H1 (cell line): ENCODE measurements around the gene DNM2. TPM values are rescaled to one million over a fixed set of nuclear protein-coding genes. Genes with fewer than 3 reads are reported as not detected.
A peak's percentile ranks its signal among the peaks of the same experiment; 100 is the strongest.

ENCODE experiments used
- CTCF ChIA-PET: fragments of 300-600 bp; sonication (Branson Sonifier 250); formaldehyde crosslinking; loops from one replicate; lab custom pipeline; 2021; ENCODE audit not compliant: partially characterized antibody; lab: Charles Lee
- POLR2A ChIA-PET: fragments of 300-600 bp; sonication (Branson Sonifier 250); formaldehyde crosslinking; loops from one replicate; lab custom pipeline; 2021; ENCODE audit warnings: inconsistent platforms; ENCODE audit not compliant: partially characterized antibody; lab: Charles Lee
- DNase-seq, 2 experiments: peaks; one replicate each; pipeline versions ENCODE4 v3.0.0 to v3.0.0-alpha.2; 2010 to 2022; ENCODE audit warnings: low spot score in 2 of 2, low read depth in 1 of 2, mixed read lengths in 1 of 2
- FAIRE-seq: peaks from 2 replicates; lab custom pipeline; 2011; peaks lifted over from hg19 to GRCh38; lab: Jason Lieb, UNC
- H2AFZ ChIP-seq: 2 replicates; pipeline ENCODE4 v1.8.1; 2012; ENCODE audit warnings: low read length, inconsistent platforms
- H2AK5ac ChIP-seq: 2 replicates; pipeline ENCODE4 v1.6.1; 2013; ENCODE audit warnings: low read depth, low read length
- H2BK120ac ChIP-seq: replicated peaks from 2 replicates; pipeline ENCODE3; 2013; ENCODE audit warnings: low read depth, low read length, inconsistent platforms
- H2BK12ac ChIP-seq: 2 replicates; pipeline ENCODE4 v1.6.1; 2013; ENCODE audit warnings: low read depth, low read length
- H2BK15ac ChIP-seq: 2 replicates; pipeline ENCODE4 v1.6.1; 2013; ENCODE audit warnings: low read length
- H2BK20ac ChIP-seq: 2 replicates; pipeline ENCODE4 v1.6.1; 2013; ENCODE audit warnings: low read length
- H2BK5ac ChIP-seq: 2 replicates; pipeline ENCODE4 v1.6.1; 2013; ENCODE audit warnings: low read depth, low read length
- H3K14ac ChIP-seq: 2 replicates; pipeline ENCODE4 v1.6.1; 2013; ENCODE audit warnings: inconsistent platforms; ENCODE audit not compliant: insufficient read length
- H3K18ac ChIP-seq: 2 replicates; pipeline ENCODE4 v1.6.1; 2013; ENCODE audit warnings: low read length; ENCODE audit errors: extremely low read depth
- H3K23ac ChIP-seq: 2 replicates; pipeline ENCODE4 v1.6.1; 2013; ENCODE audit warnings: inconsistent platforms; ENCODE audit not compliant: insufficient read length
- H3K23me2 ChIP-seq: 2 replicates; pipeline ENCODE4 v1.6.1; 2013; ENCODE audit warnings: low read depth, low read length
- H3K27ac ChIP-seq: 2 replicates; pipeline ENCODE4 v1.6.1; 2011; ENCODE audit warnings: low read depth, low read length, inconsistent platforms
- H3K27me3 ChIP-seq, 4 experiments: replicated peaks in 1 of 4; 1 replicate in 1 of 4; 2 replicates in 3 of 4; pipeline versions ENCODE4 v1.6.1 to v1.8.1; 2011 to 2013; ENCODE audit warnings: low read length in 3 of 4, mild to moderate bottlenecking in 3 of 4, inconsistent platforms in 2 of 4, mixed read lengths in 2 of 4, moderate library complexity in 1 of 4; ENCODE audit not compliant: control insufficient read depth in 3 of 4, insufficient read depth in 3 of 4; ENCODE audit errors: extremely low read depth in 1 of 4
- H3K36me3 ChIP-seq, 4 experiments: 2 replicates each; pipeline versions ENCODE4 v1.6.1 to v1.8.1; 2011 to 2013; ENCODE audit warnings: mild to moderate bottlenecking in 4 of 4, low read length in 3 of 4, moderate library complexity in 2 of 4, control low read depth in 1 of 4, inconsistent platforms in 1 of 4; ENCODE audit not compliant: insufficient read depth in 4 of 4, control insufficient read depth in 2 of 4
- H3K4ac ChIP-seq: replicated peaks from 2 replicates; pipeline ENCODE3; 2013; ENCODE audit warnings: low read length, low read depth, mixed read lengths, inconsistent platforms; ENCODE audit not compliant: insufficient read length
- H3K4me1 ChIP-seq, 4 experiments: replicated peaks in 1 of 4; 1 replicate in 1 of 4; 2 replicates in 3 of 4; pipeline versions ENCODE4 v1.6.1 to v1.8.1; 2011 to 2013; ENCODE audit warnings: low read length in 3 of 4, inconsistent platforms in 2 of 4, mixed read lengths in 1 of 4; ENCODE audit not compliant: insufficient read depth in 4 of 4, control insufficient read depth in 3 of 4
- H3K4me2 ChIP-seq, 2 experiments: 2 replicates each; pipeline versions ENCODE4 v1.6.1 to v1.8.1; 2011 to 2013; ENCODE audit warnings: low read depth in 2 of 2, low read length in 2 of 2, control low read depth in 1 of 2, inconsistent platforms in 1 of 2, mild to moderate bottlenecking in 1 of 2; ENCODE audit not compliant: insufficient read depth in 1 of 2
- H3K4me3 ChIP-seq, 4 experiments: fragments of 200-600, 300-600 bp in 1 of 4; sonication (generic), shearing (Covaris generic), sonication (Bioruptor Twin) in 1 of 4; 2 replicates each; pipeline versions ENCODE4 v1.5.1 to v1.8.1; 2011 to 2016; ENCODE audit warnings: low read length in 4 of 4, low read depth in 3 of 4, control low read depth in 2 of 4, inconsistent platforms in 2 of 4, mild to moderate bottlenecking in 2 of 4, mixed read lengths in 1 of 4, moderate library complexity in 1 of 4; ENCODE audit not compliant: insufficient read depth in 2 of 4; ENCODE audit errors: extremely low read depth in 1 of 4
- H3K56ac ChIP-seq: replicated peaks from 2 replicates; pipeline ENCODE3; 2013; ENCODE audit warnings: low read depth, mild to moderate bottlenecking, mixed read lengths, low read length, inconsistent platforms; ENCODE audit not compliant: insufficient read length
- H3K79me1 ChIP-seq: 2 replicates; pipeline ENCODE4 v1.6.1; 2013; ENCODE audit warnings: low read depth, low read length, control low read depth
- H3K79me2 ChIP-seq, 2 experiments: 2 replicates each; pipeline versions ENCODE4 v1.6.1 to v1.8.1; 2012 to 2013; ENCODE audit warnings: low read length in 2 of 2, mild to moderate bottlenecking in 2 of 2, inconsistent platforms in 1 of 2; ENCODE audit not compliant: insufficient read depth in 2 of 2, control insufficient read depth in 1 of 2
- H3K9ac ChIP-seq, 4 experiments: replicated peaks in 1 of 4; 1 replicate in 1 of 4; 2 replicates in 3 of 4; pipeline versions ENCODE4 v1.6.1 to v1.8.1; 2011 to 2013; ENCODE audit warnings: low read depth in 3 of 4, low read length in 3 of 4, control low read depth in 2 of 4, mild to moderate bottlenecking in 2 of 4, moderate library complexity in 2 of 4, inconsistent platforms in 1 of 4; ENCODE audit errors: extremely low read depth in 1 of 4
- H3K9me3 ChIP-seq, 2 experiments: 2 replicates each; pipeline versions ENCODE4 v1.6.1 to v1.8.1; 2012 to 2013; ENCODE audit warnings: mild to moderate bottlenecking in 2 of 2, moderate library complexity in 2 of 2, control low read depth in 1 of 2, inconsistent platforms in 1 of 2, low read depth in 1 of 2, low read length in 1 of 2, mixed read lengths in 1 of 2; ENCODE audit not compliant: insufficient read depth in 2 of 2
- H4K20me1 ChIP-seq, 2 experiments: replicated peaks in 1 of 2; 2 replicates each; pipeline versions ENCODE3 to v1.8.1; 2011 to 2013; ENCODE audit warnings: inconsistent platforms in 2 of 2, low read length in 2 of 2, mild to moderate bottlenecking in 1 of 2; ENCODE audit not compliant: insufficient read depth in 2 of 2, control insufficient read depth in 1 of 2
- H4K5ac ChIP-seq: 2 replicates; pipeline ENCODE4 v1.6.1; 2013; ENCODE audit warnings: low read length, low read depth, mixed read lengths, inconsistent platforms; ENCODE audit not compliant: insufficient read length
- H4K8ac ChIP-seq: 2 replicates; pipeline ENCODE4 v1.8.0; 2013; ENCODE audit warnings: mild to moderate bottlenecking, moderate library complexity, low read length, inconsistent platforms; ENCODE audit not compliant: insufficient read depth; ENCODE audit errors: extremely low read depth
- H4K91ac ChIP-seq: replicated peaks from 2 replicates; pipeline ENCODE3; 2013; ENCODE audit warnings: low read length, mixed read lengths, inconsistent platforms; ENCODE audit not compliant: insufficient read length
- ATF2 ChIP-seq: IDR thresholded peaks from 2 replicates; pipeline ENCODE4 v1.6.1; 2012; ENCODE audit warnings: low read length, inconsistent platforms
- RNF2 ChIP-seq: fragments of 200-900, 300-1000 bp; sonication (generic); IDR thresholded peaks from 2 replicates; pipeline ENCODE4 v1.7.1; 2016; ENCODE audit warnings: borderline replicate concordance, low read depth, mild to moderate bottlenecking, antibody characterized with exemption, low read length; ENCODE audit not compliant: poor library complexity, severe bottlenecking; ENCODE audit errors: missing control alignments
- SIRT6 ChIP-seq: IDR thresholded peaks from one replicate; pipeline ENCODE4 v1.7.1; 2012; ENCODE audit warnings: low read length, inconsistent platforms
- TBP ChIP-seq: IDR thresholded peaks from 2 replicates; pipeline ENCODE4 v1.6.1; 2011; ENCODE audit warnings: low read depth, low read length, improper control_type of control experiment
- USF2 ChIP-seq: IDR thresholded peaks from 2 replicates; pipeline ENCODE4 v1.6.1; 2011; ENCODE audit warnings: low read length, improper control_type of control experiment
- WGBS, 2 experiments: shearing (Covaris generic) in 1 of 2; methylation state at CpG; one replicate each; pipeline versions ENCODE4 v1.1.6 to v1.1.7; 2013 to 2015; ENCODE audit warnings: low lambda C conversion rate in 2 of 2, mixed read lengths in 2 of 2, inconsistent platforms in 1 of 2, low coverage in 1 of 2, missing lambda C conversion rate in 1 of 2; ENCODE audit not compliant: insufficient replicate concordance in 2 of 2, insufficient coverage in 1 of 2, insufficient read length in 1 of 2; ENCODE audit errors: extremely low coverage in 1 of 2, missing lambda C conversion rate in 1 of 2; 5-methylcytosine and 5-hydroxymethylcytosine counted together
- polyA plus RNA-seq, 7 experiments: library from polyadenylated mRNA; depleted of rRNA in 3 of 7; stranded (reverse) in 5 of 7; unstranded in 2 of 7; fragments of >200 nt in 5 of 7; fragments of 200-250 nt in 2 of 7; gene quantifications; 1 replicate in 5 of 7; 2 replicates in 1 of 7; 4 replicates in 1 of 7; pipeline versions ENCODE4 v1.2.1 to v1.2.3, GENCODE V29; 2011 to 2013; ENCODE audit warnings: missing spikeins in 2 of 7, mixed read lengths in 2 of 7
- total RNA-seq: library from RNA; stranded (reverse); fragmentation: NEBNext Ultra II Directional; extraction: Animal tissue kit (Norgen Biotek cat#: 25700); gene quantifications from 2 replicates; pipeline ENCODE4 v1.2.1, GENCODE V29; 2021

The DNM2 gene
- total and polyA plus RNA-seq, 2 of the 8 experiments (the other 6 are each of a cell fraction or from before 2014, with no cell fraction given), result 61.9 to 120 TPM

- Histone ChIP-seq H3K23me2 (peaks cover 2% of the 10 kb centered on the region; the same call in 1 of the 2 replicates), H2BK5ac (no peak overlapping the region), H2BK12ac (no peak overlapping the region), H3K9me3 (no peaks in the 10 kb centered on the region), H3K4ac (no peak overlapping the region), H3K79me1 (0 out of 2 replicates have a peak, but pooled peaks cover 6% of the 10 kb centered on the region), H3K14ac (no peak overlapping the region), H4K20me1 (peaks cover 46 to 50% of the 10 kb centered on the region in 2 experiments), H3K27me3 (no peaks in the 10 kb centered on the region), H3K27ac (no peak overlapping the region), H2BK15ac (no peak overlapping the region), H3K23ac (no peak overlapping the region), H3K4me1 (peaks cover 0 to 6% (median 1%) of the 10 kb centered on the region in 4 experiments; a peak in 4 of 7 replicates), H3K9ac (no peak overlapping the region), H3K79me2 (peaks cover 0 to 6% of the 10 kb centered on the region in 2 experiments; a peak in 1 of 4 replicates), H3K4me2 (no peak overlapping the region), H3K4me3 (no peak overlapping the region), H2AFZ (no peak overlapping the region), H2BK20ac (no peak overlapping the region), H4K91ac (no peak overlapping the region), H4K8ac (no peak overlapping the region), H2AK5ac (no peak overlapping the region), H2BK120ac (no peak overlapping the region), H3K56ac (no peak overlapping the region), H3K18ac (no peak overlapping the region), H4K5ac (no peak overlapping the region), H3K36me3 (peaks cover 43 to 62% (median 52%) of the 10 kb centered on the region in 4 experiments)
- ChIA-PET CTCF (interaction anchor here (0.6 to 2.6 kb wide), 6 partner anchors 8 to 179 kb away, joined by 3 to 10 read pairs (median 5); no protein-coding TSS in a partner anchor), POLR2A (interaction anchor here (1.9 to 59.0 kb wide), 3 partner anchors 0 to 138 kb away, joined by 5 to 1874 read pairs (median 1874); partner anchors contain the start of genes DNM2, ILF3 and QTRT1)
- no peak for FAIRE-seq
- no peak for DNase-seq
- TF ChIP-seq USF2 (0 out of 2 replicates have a peak, but pooled peaks have one; percentile 16), ATF2 (no peak), RNF2 (no peak), TBP (no peak), SIRT6 (no peak)
- 93% methylated on average over 23 of the region's 23 CpGs; no CpG with 5 or more reads in 1 of the 2 experiments for WGBS, 2 experiments
These were observed 26.5 kb upstream of the DNM2 start for GRCh38 chr19:10691178-10691881.
